GM23338 (cell line): ENCODE results near the gene DAB1.

Experiments used
- EZH2phosphoT487 ChIP-seq: fragments of 200-600 bp; sonication (generic); IDR thresholded peaks from one replicate; pipeline ENCODE4 v1.8.1; 2018; ENCODE audit warnings: antibody characterized with exemption; ENCODE audit not compliant: unreplicated experiment
- POLR2AphosphoS5 ChIP-seq: IDR thresholded peaks from 2 replicates; pipeline ENCODE4 v1.6.1; 2016; ENCODE audit warnings: antibody characterized with exemption, low read depth
- TF ChIP-seq, protein P1 (sequence below), 2 experiments: fragments of 200-600 bp in 1 of 2; sonication (generic) in 1 of 2; conservative IDR thresholded peaks; 2 replicates each; pipeline versions ENCODE4 v1.5.1 to v1.6.1; 2016 to 2017; ENCODE audit warnings: antibody characterized with exemption in 2 of 2, low read depth in 2 of 2, mild to moderate bottlenecking in 2 of 2, moderate library complexity in 1 of 2

DNA sequence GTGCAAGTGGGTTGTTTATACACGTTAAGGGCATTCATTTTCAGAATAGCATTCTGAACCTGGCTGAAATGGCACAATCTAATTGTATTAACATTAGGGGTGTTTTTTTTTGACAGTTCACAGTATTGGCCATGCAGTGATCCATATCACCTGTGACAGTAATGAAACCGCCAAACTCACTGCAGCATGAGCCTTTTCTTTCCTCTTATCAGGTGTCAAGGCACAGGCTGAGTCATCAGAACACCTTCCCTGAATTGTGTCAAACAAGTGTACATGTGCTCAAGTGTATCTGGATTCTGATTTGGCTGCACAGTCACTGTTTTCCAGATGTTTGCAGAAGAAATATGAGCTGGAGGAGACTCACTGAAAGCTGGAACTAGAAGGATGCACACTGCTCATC is 410.3 kb downstream of the DAB1 start:
- TF ChIP-seq, protein P1, sequence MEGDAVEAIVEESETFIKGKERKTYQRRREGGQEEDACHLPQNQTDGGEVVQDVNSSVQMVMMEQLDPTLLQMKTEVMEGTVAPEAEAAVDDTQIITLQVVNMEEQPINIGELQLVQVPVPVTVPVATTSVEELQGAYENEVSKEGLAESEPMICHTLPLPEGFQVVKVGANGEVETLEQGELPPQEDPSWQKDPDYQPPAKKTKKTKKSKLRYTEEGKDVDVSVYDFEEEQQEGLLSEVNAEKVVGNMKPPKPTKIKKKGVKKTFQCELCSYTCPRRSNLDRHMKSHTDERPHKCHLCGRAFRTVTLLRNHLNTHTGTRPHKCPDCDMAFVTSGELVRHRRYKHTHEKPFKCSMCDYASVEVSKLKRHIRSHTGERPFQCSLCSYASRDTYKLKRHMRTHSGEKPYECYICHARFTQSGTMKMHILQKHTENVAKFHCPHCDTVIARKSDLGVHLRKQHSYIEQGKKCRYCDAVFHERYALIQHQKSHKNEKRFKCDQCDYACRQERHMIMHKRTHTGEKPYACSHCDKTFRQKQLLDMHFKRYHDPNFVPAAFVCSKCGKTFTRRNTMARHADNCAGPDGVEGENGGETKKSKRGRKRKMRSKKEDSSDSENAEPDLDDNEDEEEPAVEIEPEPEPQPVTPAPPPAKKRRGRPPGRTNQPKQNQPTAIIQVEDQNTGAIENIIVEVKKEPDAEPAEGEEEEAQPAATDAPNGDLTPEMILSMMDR (conservative IDR thresholded peaks at IDR 0.05; ENCODE audit: low read depth in 2 of 2) = no peak
- TF ChIP-seq EZH2phosphoT487 = no peak
- TF ChIP-seq POLR2AphosphoS5 = no peak
